Progenitor cell of endocrine pancreas (in vitro differentiated cells): ENCODE measurements around the gene TUBGCP2. TPM values are rescaled to one million over a fixed set of nuclear protein-coding genes. Genes with fewer than 3 reads are reported as not detected.

Experiments
- DNase-seq: peaks from one replicate; pipeline ENCODE4 v3.0.0; 2021; ENCODE audit warnings: low spot score; ENCODE audit not compliant: unreplicated experiment
- H3K27ac Mint-ChIP-seq: 2 replicates; pipeline ENCODE4 v1.8.0; 2021; ENCODE audit warnings: mild to moderate bottlenecking, moderate library complexity, mixed read lengths
- H3K27me3 Mint-ChIP-seq: 2 replicates; pipeline ENCODE4 v1.8.0; 2021; ENCODE audit warnings: mixed read lengths
- H3K36me3 Mint-ChIP-seq: 2 replicates; pipeline ENCODE4 v1.8.0; 2022; ENCODE audit warnings: mixed read lengths; ENCODE audit not compliant: insufficient read depth
- H3K4me1 Mint-ChIP-seq: 2 replicates; pipeline ENCODE4 v1.8.0; 2021; ENCODE audit warnings: low read depth, mixed read lengths
- H3K4me3 Mint-ChIP-seq: 2 replicates; pipeline ENCODE4 v1.8.0; 2021; ENCODE audit warnings: low read depth, mild to moderate bottlenecking, moderate library complexity, mixed read lengths
- H3K9me3 Mint-ChIP-seq: 2 replicates; pipeline ENCODE4 v1.8.0; 2021; ENCODE audit warnings: low read depth, mixed read lengths
- CTCF ChIP-seq: fragments of 200-600 bp; sonication (generic); IDR thresholded peaks from one replicate; pipeline ENCODE4 v1.5.0; 2021; ENCODE audit warnings: antibody characterized with exemption, mild to moderate bottlenecking; ENCODE audit not compliant: unreplicated experiment
- total RNA-seq: library from RNA; stranded (reverse); gene quantifications from 2 replicates; pipeline ENCODE4 v1.2.1, GENCODE V29; 2021

Gene TUBGCP2
- total RNA-seq, 1 donor from 2014 or later: 77.0 TPM

- TF ChIP-seq CTCF: no peak
- DNase-seq: no peak
- Mint-ChIP-seq H3K4me1 (peaks cover 6% of the 10 kb centered on the region), H3K9me3 (no peaks in the 10 kb centered on the region), H3K27me3 (no peaks in the 10 kb centered on the region), H3K27ac (no peak overlapping the region), H3K4me3 (no peak overlapping the region), H3K36me3 (no peaks in the 10 kb centered on the region)
Observed at GRCh38 chr10:133355266-133355665, 46.6 kb upstream of the TUBGCP2 start.

- no peak for DNase-seq
- peaks cover under 1% of the 10 kb centered on the region for H3K4me1 Mint-ChIP-seq
- TF ChIP-seq CTCF: no peak
- H3K4me3 Mint-ChIP-seq: no peak overlapping the region
- H3K36me3 Mint-ChIP-seq: no peaks in the 10 kb centered on the region
- no peaks in the 10 kb centered on the region for H3K9me3 Mint-ChIP-seq
- H3K27ac Mint-ChIP-seq: no peak overlapping the region
- no peaks in the 10 kb centered on the region for H3K27me3 Mint-ChIP-seq
Observed at GRCh38 chr10:133354672-133355240, 46.1 kb upstream of the TUBGCP2 start.

GRCh38 chr10:133353988-133354605, 45.4 kb upstream of the TUBGCP2 start:
- no peak overlapping the region for H3K4me3 Mint-ChIP-seq
- H3K27ac Mint-ChIP-seq: no peak overlapping the region
- no peak for TF ChIP-seq CTCF
- H3K4me1 Mint-ChIP-seq: no peaks in the 10 kb centered on the region
- no peak for DNase-seq
- H3K36me3 Mint-ChIP-seq: no peaks in the 10 kb centered on the region
- H3K27me3 Mint-ChIP-seq: peaks cover 2% of the 10 kb centered on the region
- no peaks in the 10 kb centered on the region for H3K9me3 Mint-ChIP-seq

- TF ChIP-seq CTCF: no peak
- H3K4me1 Mint-ChIP-seq: no peaks in the 10 kb centered on the region
- no peak for DNase-seq
- no peak overlapping the region for H3K27ac Mint-ChIP-seq
- H3K27me3 Mint-ChIP-seq: peaks cover 4% of the 10 kb centered on the region
- H3K4me3 Mint-ChIP-seq: no peak overlapping the region
- H3K36me3 Mint-ChIP-seq: no peaks in the 10 kb centered on the region
- H3K9me3 Mint-ChIP-seq: no peaks in the 10 kb centered on the region
Observed at GRCh38 chr10:133353202-133353959, 44.7 kb upstream of the TUBGCP2 start.

- no peak overlapping the region for H3K27ac Mint-ChIP-seq
Observed at GRCh38 chr10:133351408-133352318, 43.0 kb upstream of the TUBGCP2 start.

More at GRCh38 chr10:133351408-133352318, 43.0 kb upstream of the TUBGCP2 start:
- no peaks in the 10 kb centered on the region for H3K9me3 Mint-ChIP-seq
- no peaks in the 10 kb centered on the region for H3K4me1 Mint-ChIP-seq
- H3K27me3 Mint-ChIP-seq: peaks cover 4% of the 10 kb centered on the region
- TF ChIP-seq CTCF: no peak
- H3K36me3 Mint-ChIP-seq: no peaks in the 10 kb centered on the region
- H3K4me3 Mint-ChIP-seq: no peak overlapping the region
- DNase-seq: no peak
